IPS-15b (cell line): ENCODE measurements around the gene BCHE.

ENCODE experiments used
- H3K27me3 ChIP-seq: one replicate; pipeline ENCODE4 v1.6.1; 2013; ENCODE audit warnings: low read length; ENCODE audit not compliant: control insufficient read depth, insufficient read depth
- H3K36me3 ChIP-seq: one replicate; pipeline ENCODE4 v1.6.1; 2013; ENCODE audit warnings: low read length; ENCODE audit not compliant: control insufficient read depth, insufficient read depth
- H3K4me1 ChIP-seq: one replicate; pipeline ENCODE4 v1.6.1; 2013; ENCODE audit warnings: mild to moderate bottlenecking, low read length; ENCODE audit not compliant: control insufficient read depth, insufficient read depth
- H3K4me3 ChIP-seq: one replicate; pipeline ENCODE4 v1.5.1; 2013; ENCODE audit warnings: low read depth, low read length
- H3K9ac ChIP-seq: one replicate; pipeline ENCODE4 v1.6.1; 2013; ENCODE audit warnings: low read depth, mild to moderate bottlenecking, low read length
- H3K9me3 ChIP-seq: one replicate; pipeline ENCODE4 v1.6.1; 2013; ENCODE audit warnings: mild to moderate bottlenecking, low read length; ENCODE audit not compliant: control insufficient read depth, insufficient read depth

BCHE gene

GRCh38 chr3:165783383-165783782 lies 53.8 kb downstream of the BCHE start:
- no peaks in the 10 kb centered on the region for H3K27me3 ChIP-seq
- no peak overlapping the region for H3K9ac ChIP-seq
- no peak overlapping the region for H3K4me3 ChIP-seq
- no peaks in the 10 kb centered on the region for H3K36me3 ChIP-seq
- no peaks in the 10 kb centered on the region for H3K9me3 ChIP-seq
- H3K4me1 ChIP-seq = no peaks in the 10 kb centered on the region

GRCh38 chr3:165778891-165779290 lies 58.3 kb downstream of the BCHE start:
- Histone ChIP-seq H3K4me1 (no peaks in the 10 kb centered on the region), H3K36me3 (no peaks in the 10 kb centered on the region), H3K27me3 (no peaks in the 10 kb centered on the region), H3K4me3 (no peak overlapping the region), H3K9ac (no peak overlapping the region), H3K9me3 (no peaks in the 10 kb centered on the region)

DNA sequence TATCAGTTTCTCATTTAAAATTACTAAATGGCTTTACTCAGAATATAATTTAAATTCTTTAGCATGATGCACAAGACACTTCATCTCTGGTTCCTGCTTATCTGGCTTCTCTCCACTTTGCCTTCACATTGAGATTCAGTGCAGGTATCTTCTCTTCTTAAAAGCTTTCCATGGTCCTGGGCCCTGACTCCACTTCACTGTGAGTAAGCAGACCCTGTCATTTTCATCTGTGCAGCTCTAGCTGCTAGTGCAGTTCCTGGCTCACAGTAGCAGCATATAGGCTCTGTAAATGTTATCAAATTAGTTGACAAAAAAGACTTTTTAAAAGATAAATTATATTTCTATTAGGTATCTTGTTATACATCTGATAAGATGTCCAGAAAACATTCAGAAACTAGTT lies 58.8 kb downstream of the BCHE start:
- H3K27me3 ChIP-seq = no peaks in the 10 kb centered on the region
- no peak overlapping the region for H3K4me3 ChIP-seq
- H3K9me3 ChIP-seq = no peaks in the 10 kb centered on the region
- no peaks in the 10 kb centered on the region for H3K4me1 ChIP-seq
- H3K9ac ChIP-seq = no peak overlapping the region
- H3K36me3 ChIP-seq = no peaks in the 10 kb centered on the region

GRCh38 chr3:165775824-165776223 lies 61.4 kb downstream of the BCHE start:
- Histone ChIP-seq H3K36me3 (no peaks in the 10 kb centered on the region), H3K4me3 (no peak overlapping the region), H3K9ac (no peak overlapping the region), H3K9me3 (no peaks in the 10 kb centered on the region), H3K27me3 (no peaks in the 10 kb centered on the region), H3K4me1 (no peaks in the 10 kb centered on the region)

DNA sequence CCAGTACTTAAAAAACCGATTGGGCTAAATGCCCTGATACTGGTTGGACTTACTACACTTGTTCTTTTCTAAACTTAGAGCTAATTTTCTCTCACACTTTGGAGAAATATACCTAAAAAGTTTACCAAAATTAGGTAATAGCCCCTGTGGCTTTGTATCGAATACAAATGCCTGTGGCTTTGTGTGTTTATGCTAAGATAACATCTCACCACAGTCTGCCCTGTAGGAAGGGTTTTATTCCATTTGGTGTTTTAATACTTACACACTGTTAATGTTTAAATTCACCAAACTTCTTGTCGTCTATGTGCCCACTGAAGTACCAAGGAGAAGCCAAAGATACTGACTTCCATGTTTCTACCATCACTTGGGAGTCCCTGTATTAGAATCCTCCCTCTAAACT lies 66.4 kb downstream of the BCHE start:
- Histone ChIP-seq H3K36me3 (no peaks in the 10 kb centered on the region), H3K9ac (no peak overlapping the region), H3K4me3 (no peak overlapping the region), H3K4me1 (no peaks in the 10 kb centered on the region), H3K9me3 (no peaks in the 10 kb centered on the region), H3K27me3 (no peaks in the 10 kb centered on the region)

DNA sequence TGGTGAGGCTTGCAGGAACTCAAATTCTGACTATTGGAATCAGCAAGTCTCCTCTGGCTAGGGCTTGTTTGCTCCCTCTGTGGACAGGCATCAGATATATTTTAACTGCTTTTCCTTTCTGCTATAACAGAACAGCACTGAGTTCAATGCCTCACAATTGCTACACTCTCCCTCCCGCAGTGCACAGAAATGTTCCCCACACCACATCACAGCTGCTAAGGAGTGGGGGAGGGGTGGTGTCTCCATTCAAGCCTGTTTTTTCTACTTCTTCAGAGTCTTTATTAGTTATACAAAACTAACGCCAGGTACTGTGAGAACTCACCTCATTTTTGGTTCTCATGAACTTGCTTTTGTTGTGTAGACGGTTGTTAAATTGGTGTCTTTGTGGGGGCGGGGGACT lies 68.5 kb downstream of the BCHE start:
- H3K9me3 ChIP-seq = no peaks in the 10 kb centered on the region
- no peak overlapping the region for H3K4me3 ChIP-seq
- no peak overlapping the region for H3K9ac ChIP-seq
- H3K4me1 ChIP-seq = no peaks in the 10 kb centered on the region
- H3K27me3 ChIP-seq = no peaks in the 10 kb centered on the region
- H3K36me3 ChIP-seq = no peaks in the 10 kb centered on the region

DNA sequence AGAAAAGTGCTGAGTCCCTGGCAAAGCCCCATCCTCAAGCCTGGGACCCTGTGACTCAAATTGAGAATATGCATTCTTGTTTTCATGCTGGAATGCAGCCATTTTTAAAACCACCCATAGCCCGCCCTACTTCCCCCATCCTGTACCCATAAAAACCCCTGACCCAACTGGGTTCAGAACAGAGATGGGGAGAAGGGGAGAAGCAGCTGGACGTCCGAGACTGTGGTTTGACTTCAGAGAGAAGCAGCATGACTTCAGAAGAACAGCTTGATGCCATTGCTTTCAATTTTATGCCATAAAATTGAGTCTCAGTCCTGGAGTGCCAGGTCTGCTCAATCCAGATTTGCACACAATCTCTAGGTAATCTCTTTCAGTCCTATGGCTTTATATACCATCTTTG lies 78.2 kb downstream of the BCHE start:
- Histone ChIP-seq H3K36me3 (no peaks in the 10 kb centered on the region), H3K4me1 (no peaks in the 10 kb centered on the region), H3K4me3 (no peak overlapping the region), H3K9me3 (no peaks in the 10 kb centered on the region), H3K27me3 (no peaks in the 10 kb centered on the region), H3K9ac (no peak overlapping the region)

DNA sequence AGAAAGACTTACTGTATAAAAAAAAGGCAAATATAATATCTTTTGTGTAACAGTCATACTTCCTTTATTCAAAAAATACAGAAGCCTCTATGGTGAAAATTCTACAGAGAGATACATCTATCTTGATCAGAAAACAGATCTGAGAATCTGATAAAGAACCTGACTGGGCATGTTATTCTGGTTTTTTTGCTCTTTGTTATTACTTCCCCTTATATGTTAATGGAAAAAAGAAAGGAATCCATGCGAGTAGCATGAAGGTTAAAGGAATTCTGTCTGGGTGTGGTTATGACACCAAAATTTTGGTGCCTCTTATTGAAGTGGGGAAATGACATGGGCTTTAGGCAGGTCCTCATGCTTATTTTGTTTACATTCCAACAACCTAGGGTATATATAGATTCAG lies 81.7 kb downstream of the BCHE start:
- Histone ChIP-seq H3K9ac (no peak overlapping the region), H3K4me3 (no peak overlapping the region), H3K4me1 (no peaks in the 10 kb centered on the region), H3K27me3 (no peaks in the 10 kb centered on the region), H3K9me3 (no peaks in the 10 kb centered on the region), H3K36me3 (no peaks in the 10 kb centered on the region)

DNA sequence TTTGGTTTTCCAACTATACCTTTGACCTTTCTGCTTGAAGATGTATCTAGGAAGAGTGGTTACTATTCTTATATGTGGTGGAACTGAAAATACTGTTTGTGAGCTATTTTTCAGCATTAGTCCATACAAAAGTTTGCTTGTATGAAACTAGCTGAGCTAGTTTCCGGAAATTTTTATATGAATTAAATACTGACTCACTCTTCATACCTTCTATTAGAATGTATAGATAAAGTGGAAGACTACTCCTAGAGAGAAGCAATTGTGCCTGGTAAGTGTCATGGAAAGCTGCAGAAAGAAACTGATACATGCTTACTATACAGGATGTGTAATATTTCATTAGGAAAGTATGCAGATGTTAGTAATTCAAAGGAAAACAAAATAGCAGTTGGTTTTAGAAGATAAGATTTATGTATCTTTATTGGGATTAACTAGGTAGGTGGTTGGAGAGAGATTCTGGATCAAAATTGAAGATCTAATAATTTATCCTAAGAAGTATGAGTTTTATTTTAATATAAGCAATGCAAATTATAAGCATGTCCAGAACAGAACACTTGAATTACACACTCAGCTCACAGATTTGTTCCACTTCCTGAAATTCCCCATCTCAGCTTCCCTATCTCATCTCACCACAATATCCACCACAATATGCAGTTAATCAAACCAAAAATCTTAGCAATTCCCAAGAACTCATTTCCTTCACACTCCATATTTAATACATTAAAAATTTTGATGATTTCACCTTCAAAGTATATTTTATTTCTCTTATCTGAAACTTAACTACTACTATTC lies 82.8 kb downstream of the BCHE start:
- no peak overlapping the region for H3K4me3 ChIP-seq
- no peaks in the 10 kb centered on the region for H3K4me1 ChIP-seq
- H3K27me3 ChIP-seq = no peaks in the 10 kb centered on the region
- no peak overlapping the region for H3K9ac ChIP-seq
- H3K9me3 ChIP-seq = no peaks in the 10 kb centered on the region
- H3K36me3 ChIP-seq = no peaks in the 10 kb centered on the region

DNA sequence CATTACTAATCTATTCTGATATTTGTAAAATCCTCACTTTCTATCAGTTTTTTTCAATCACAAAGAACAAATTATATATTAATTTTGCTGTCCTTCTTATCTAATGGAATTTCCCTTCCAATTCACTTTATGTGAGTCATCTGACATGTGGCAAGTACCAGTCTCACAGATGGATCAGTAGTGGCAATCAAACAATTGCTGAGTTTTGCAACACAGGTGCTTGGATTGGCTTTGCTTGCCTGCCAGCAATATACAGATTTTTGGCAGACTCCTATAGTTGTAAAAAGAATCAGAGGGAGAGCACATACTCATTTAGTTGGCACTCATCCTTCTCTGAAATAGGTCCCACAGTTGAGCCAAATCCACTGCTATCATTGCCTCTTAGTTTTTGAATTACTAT lies 83.7 kb downstream of the BCHE start:
- no peak overlapping the region for H3K4me3 ChIP-seq
- no peaks in the 10 kb centered on the region for H3K9me3 ChIP-seq
- H3K4me1 ChIP-seq = no peaks in the 10 kb centered on the region
- no peaks in the 10 kb centered on the region for H3K27me3 ChIP-seq
- no peak overlapping the region for H3K9ac ChIP-seq
- no peaks in the 10 kb centered on the region for H3K36me3 ChIP-seq

GRCh38 chr3:165751637-165752036 lies 85.6 kb downstream of the BCHE start:
- peak overlapping the region; percentile 8 for H3K4me3 ChIP-seq
- no peaks in the 10 kb centered on the region for H3K36me3 ChIP-seq
- H3K4me1 ChIP-seq = no peaks in the 10 kb centered on the region

DNA sequence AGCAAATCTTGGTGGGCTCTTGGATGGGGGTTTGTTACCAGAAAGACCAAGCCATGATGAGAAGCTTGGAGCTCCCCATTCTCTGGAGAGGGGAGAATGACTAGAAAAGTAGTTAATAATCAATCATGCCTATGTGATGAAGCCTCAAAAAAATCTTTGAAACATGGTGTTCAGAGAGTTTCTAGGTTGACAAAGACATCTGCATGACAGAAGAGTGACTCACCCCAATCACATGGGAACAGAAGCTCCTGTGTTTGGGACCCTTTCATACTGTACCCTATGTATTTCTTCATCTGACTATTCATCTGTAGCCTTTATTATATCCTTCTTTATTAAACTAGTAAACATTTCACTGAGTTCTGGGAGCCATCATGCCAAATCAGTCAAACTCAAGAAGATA lies 87.4 kb downstream of the BCHE start:
- H3K9ac ChIP-seq = no peak overlapping the region
- H3K4me1 ChIP-seq = no peaks in the 10 kb centered on the region
- no peaks in the 10 kb centered on the region for H3K9me3 ChIP-seq
- no peaks in the 10 kb centered on the region for H3K36me3 ChIP-seq
- H3K27me3 ChIP-seq = no peaks in the 10 kb centered on the region
- no peak overlapping the region for H3K4me3 ChIP-seq

More at GRCh38 chr3:165751637-165752036, 85.6 kb downstream of the BCHE start:
- no peak overlapping the region for H3K9ac ChIP-seq
- no peaks in the 10 kb centered on the region for H3K27me3 ChIP-seq
- no peaks in the 10 kb centered on the region for H3K9me3 ChIP-seq
